Measurements from ENCODE around the gene KCNC1. TPM values are rescaled to one million over a fixed set of nuclear protein-coding genes. Genes with fewer than 3 reads are reported as not detected.

The KCNC1 gene
- total and polyA plus RNA-seq, 2 of the 13 experiments (the other 11 are each of a cell fraction or from before 2014, with no cell fraction given) = 0.01 to 0.04 TPM

DNA sequence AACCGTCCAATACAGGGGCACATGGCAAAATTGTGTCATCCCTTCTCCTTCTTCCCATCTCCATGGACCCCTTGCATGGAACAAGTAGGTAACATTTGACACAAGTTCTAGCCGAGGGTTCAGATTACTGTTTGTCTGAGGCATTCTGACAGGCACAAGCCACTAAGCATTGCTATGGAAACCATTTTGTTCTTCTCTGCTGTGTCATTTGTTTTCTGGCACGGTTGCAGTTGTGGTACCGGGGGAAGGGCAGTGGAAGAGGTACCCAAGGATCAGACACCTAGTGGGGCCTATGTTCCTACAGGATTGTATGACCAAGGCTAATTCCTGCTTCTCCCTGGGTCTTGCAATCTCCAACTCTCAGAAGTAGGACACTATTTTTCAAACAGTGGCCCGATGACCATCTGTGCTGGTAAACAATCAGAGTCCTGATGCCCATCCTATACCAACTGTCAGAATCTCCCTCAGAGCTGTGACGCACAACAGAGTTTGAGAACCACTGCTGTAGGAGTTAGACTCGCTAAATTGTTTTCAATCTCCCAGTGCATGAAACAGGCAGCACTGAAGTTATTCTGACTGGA, 69.3 kb downstream of the KCNC1 start (continued):
- no peak for TF ChIP-seq TRIM24 (CRISPR knock-in tag; IDR thresholded peaks at IDR 0.05)
- TF ChIP-seq, protein P1, sequence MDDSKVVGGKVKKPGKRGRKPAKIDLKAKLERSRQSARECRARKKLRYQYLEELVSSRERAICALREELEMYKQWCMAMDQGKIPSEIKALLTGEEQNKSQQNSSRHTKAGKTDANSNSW (CRISPR knock-in tag; IDR thresholded peaks at IDR 0.05; ENCODE audit: borderline replicate concordance) = no peak
- TF ChIP-seq ZNF296 (CRISPR knock-in tag; conservative IDR thresholded peaks at IDR 0.05) = no peak
- no peak for TF ChIP-seq MAF1 (CRISPR knock-in tag; IDR thresholded peaks at IDR 0.05; ENCODE audit: borderline replicate concordance)
- no peak for TF ChIP-seq MED13 (CRISPR knock-in tag; IDR thresholded peaks at IDR 0.05)
- no peak for TF ChIP-seq ZNF274 (CRISPR knock-in tag; IDR thresholded peaks at IDR 0.05)
- TF ChIP-seq, protein P2, sequence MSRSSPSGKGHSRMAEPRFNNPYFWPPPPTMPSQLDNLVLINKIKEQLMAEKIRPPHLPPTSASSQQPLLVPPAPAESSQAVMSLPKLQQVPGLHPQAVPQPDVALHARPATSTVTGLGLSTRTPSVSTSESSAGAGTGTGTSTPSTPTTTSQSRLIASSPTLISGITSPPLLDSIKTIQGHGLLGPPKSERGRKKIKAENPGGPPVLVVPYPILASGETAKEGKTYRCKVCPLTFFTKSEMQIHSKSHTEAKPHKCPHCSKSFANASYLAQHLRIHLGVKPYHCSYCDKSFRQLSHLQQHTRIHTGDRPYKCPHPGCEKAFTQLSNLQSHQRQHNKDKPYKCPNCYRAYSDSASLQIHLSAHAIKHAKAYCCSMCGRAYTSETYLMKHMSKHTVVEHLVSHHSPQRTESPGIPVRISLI (CRISPR knock-in tag; IDR thresholded peaks at IDR 0.05; ENCODE audit: borderline replicate concordance) = no peak

DNA sequence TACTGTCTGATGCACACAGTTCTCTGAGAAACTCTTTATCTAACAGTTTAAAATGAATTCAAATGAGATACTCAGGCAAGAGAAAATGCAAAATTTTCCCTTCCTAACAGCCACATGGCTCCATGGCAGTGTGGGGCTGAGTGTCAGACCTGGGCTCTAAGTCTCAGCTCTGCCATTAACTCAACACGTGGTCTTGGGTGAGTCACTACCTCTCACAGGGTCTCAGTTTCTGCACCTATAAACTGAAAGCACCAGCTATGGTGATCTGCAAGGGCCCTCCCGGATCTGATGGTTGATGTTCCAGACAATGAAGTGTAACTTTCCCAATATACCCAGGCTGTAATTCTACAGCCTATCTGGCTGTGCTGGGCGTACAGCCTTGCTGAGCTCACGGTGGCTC, 70.5 kb downstream of the KCNC1 start:
- FAIRE-seq (no peak), ATAC-seq (no peak), DNase-seq (ENCODE audit: low spot score) (no peak)
- POLR2A ChIA-PET = no interaction called here
- Histone ChIP-seq H3K79me2 (ENCODE audit: insufficient read depth, low read length) (no peaks in the 10 kb centered on the region), H3K27me3 (ENCODE audit: control insufficient read depth in 1 of 2, insufficient read depth in 2 of 2, low read length in 2 of 2) (no peaks in the 10 kb centered on the region), H3K4me2 (ENCODE audit: low read depth, low read length) (no peak overlapping the region), H3K9me3 (ENCODE audit: low read length) (no peaks in the 10 kb centered on the region), H4K20me1 (ENCODE audit: insufficient read depth, low read length) (no peaks in the 10 kb centered on the region), H3K9ac (ENCODE audit: insufficient read depth, low read depth, low read length) (no peak overlapping the region), H2AFZ (ENCODE audit: low read length) (no peak overlapping the region), H3K36me3 (replicated peaks in 1 of 2; ENCODE audit: control insufficient read depth in 1 of 2, insufficient read depth in 2 of 2, low read length in 2 of 2) (peaks cover 0 to 4% of the 10 kb centered on the region in 2 experiments; a peak in 1 of 5 replicates), H3K27ac (ENCODE audit: extremely low read length, insufficient read depth, low read length) (no peak overlapping the region), H3K4me3 (replicated peaks in 1 of 3; ENCODE audit: insufficient read depth in 1 of 3, low read depth in 2 of 3, low read length in 3 of 3) (no peak overlapping the region), H3K4me1 (ENCODE audit: insufficient read depth, low read length) (peaks cover 10% of the 10 kb centered on the region; the same call in 1 of the 2 replicates)
- no peak for TF ChIP-seq ZNF772 (CRISPR knock-in tag; IDR thresholded peaks at IDR 0.05)
- TF ChIP-seq, protein P3, sequence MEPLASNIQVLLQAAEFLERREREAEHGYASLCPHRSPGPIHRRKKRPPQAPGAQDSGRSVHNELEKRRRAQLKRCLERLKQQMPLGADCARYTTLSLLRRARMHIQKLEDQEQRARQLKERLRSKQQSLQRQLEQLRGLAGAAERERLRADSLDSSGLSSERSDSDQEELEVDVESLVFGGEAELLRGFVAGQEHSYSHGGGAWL (CRISPR knock-in tag; IDR thresholded peaks at IDR 0.05) = no peak
- CTCF ChIA-PET (ENCODE audit: low intra/inter-chr PET ratio, low total read pairs) = no interaction called here
- intact Hi-C loops (cut with micrococcal nuclease; ENCODE audit: unreplicated experiment) = no loop called here
- WGBS (ENCODE audit: low lambda C conversion rate) = 100% methylated on average over 2 of the region's 4 CpGs
- BruUV-seq (replicated peaks) = no TSS peak
- in situ Hi-C loops (cut with HindIII; ENCODE audit: extremely low pct_ligation_motif_present, low pct_unique_long_range_greater_than_20kb) = no loop called here

Measured in HepG2 (cell line).